GM18861 (cell line): ENCODE results near the gene FOXB1.

Experiments
- ATAC-seq: cut with Tn5 transposase; IDR thresholded peaks from one replicate; pipeline ENCODE4 v1.9.1; 2021; ENCODE audit not compliant: unreplicated experiment

FOXB1 gene

DNA sequence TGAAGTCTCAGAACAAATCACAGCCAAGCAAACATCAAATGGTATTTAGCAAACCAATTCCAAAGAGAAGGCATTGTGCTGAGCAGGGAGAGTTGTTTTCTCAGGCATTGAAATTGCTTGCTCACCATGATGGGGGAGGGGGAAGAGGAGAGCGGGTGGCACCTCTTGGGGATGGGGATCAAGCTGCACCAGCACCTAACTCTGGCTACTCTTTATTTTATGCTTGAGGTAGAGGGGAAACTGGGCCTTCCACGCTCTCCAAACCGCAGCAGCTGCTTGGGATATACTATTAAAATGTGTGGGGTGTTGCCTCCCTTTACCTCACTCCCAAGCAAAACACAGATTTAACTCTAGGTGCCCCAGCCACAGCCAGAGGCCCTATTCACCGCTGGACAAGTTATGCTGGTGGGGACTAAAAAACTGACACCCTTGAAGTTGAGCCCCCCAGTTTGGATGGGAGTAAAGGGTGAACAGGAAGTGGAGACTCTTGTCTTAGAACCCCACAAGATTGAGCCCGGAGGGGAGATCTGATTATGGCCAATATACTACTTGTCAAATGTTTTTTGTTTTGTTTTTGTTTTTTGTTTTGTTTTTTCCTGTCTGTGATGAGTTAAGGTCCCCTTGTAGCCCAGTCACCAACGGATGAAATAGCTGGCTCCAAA is 5.0 kb upstream of the FOXB1 start:
- ATAC-seq: no peak

DNA sequence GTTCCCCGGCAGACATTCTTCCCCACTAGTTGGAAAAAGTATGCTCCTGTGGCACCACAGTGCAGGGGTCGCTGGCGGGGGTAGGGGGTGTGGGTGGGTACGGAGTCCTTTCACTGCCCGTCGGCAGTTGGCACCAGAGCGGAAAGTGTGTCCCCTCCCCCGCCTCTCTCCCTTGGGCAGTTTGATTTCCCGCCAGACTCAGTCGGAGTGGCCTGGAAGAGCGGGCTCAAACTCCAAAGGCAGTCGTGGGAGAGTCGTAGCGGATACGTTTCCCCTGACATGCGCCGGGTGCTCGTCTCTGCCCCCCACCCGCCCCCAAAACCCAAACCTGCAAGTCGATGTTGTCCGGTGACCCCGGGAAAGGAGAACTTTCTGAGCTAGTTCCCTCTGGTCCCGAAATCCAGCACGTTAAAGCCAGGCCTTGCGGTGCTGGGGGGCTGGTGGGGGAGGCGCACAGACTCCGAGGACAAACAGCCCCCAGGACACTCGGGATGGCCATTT is 4.4 kb upstream of the FOXB1 start:
- ATAC-seq: no peak

DNA sequence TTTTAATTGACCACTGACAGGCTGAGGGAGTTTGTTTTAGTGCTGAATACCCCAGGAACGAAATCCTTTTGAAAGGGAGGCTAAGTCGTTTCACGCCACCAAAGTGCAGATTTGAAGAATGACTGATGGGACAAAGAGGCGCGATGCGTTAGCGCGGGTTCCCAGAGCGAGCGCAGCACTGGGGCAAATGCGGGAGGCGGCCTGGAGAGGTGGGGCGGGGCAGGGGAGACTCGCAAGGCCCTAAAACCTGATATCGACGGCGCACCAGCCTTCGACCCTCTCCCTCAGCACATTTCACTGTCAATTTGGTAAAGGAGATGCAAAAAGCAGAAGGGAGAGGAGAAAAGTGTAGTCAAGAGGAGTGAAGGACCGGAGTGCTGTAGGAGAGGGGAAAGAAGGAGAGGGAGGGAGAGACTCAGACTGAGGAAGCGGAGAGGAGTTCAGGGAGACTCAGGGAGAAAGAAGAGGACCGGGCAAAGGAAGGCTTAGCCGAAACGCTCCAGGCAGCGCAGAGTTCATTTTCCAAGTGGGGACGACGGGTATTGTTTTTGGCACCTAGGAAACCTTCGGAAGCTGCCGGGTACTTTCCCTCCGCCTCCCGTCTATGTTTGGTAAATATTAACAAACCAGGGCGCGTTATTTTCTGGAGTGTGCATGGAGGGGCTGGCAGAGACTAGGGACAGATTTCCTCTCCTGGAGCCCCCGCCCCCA is 3.8 kb upstream of the FOXB1 start:
- ATAC-seq: no peak

DNA sequence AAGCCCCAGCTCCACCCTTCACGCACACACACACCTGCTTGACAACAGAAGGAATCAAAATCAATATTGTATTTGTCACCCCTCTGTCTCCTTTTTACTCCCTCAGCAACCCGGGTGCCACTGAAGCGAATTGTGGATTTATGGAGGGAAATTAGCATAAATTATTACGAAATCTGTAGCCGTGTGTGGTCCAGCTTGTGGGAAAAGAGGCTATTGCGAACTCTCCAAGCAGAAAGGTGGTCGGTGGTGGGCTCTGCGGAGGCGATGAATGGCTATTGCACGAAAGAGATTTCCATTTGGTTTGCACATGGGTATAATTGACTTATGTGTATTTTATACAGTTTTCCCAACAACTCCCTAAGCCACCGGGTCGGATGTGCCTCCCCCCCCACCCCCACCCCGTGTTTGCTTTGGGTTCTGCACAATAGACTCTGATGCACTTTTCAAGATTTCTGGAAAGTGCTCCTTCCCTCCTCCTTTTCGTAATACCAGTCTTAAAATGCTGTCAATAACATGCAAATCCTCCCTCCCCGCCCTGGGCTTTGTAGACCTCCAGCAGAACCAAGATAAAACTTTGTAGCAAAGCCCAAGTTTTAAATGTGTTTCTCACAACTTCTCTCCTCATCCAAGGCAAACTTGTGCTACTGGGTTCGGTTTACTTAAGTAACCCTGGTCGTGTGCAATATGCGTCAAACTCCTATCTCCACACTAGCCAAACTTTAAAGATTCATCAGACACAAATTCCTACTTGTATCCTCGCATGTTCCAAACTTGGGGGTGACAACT is 3.1 kb upstream of the FOXB1 start:
- ATAC-seq: no peak

DNA sequence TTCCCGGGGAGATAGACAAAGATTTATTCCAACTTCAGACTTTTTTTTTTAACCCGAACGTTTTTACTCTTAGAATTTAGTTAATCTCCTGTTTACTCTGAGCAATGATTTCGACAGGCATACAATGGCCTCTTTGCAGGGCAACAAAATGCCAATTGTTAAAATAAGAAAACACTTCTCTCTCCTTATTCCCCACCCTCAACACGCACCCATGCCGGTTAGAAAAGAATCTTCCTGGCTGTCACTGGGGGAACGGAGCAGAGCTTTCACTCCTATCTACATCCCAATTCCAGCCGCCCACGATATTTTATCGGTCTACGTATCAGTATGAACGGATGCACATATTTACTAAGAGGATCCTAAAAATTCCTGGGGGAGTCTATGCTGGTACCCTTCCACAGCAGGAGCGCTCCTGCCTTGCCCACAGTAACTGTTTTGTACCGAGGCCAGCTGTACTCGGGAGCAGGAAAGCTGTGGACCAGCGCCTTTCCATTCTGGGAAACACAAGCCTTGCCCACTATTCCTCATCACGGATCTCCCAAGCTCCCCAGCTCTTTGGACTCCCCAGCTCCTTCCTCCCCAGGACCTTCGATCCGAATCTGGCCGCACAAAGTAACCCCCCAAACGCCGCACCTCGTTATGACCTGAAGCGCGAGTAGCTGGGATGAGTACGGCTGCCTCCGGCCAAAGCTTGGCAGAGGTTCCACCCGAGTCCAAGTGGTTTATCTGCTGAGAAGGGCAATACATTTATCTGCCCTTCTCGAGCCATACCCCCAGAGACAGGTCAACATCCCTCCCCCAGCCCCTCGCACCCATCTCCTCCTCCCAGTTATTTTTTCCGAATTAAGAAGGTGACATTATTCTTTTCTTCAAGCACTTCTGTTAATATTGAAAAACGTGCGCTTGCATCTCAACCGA is 2.2 kb upstream of the FOXB1 start:
- ATAC-seq: no peak

DNA sequence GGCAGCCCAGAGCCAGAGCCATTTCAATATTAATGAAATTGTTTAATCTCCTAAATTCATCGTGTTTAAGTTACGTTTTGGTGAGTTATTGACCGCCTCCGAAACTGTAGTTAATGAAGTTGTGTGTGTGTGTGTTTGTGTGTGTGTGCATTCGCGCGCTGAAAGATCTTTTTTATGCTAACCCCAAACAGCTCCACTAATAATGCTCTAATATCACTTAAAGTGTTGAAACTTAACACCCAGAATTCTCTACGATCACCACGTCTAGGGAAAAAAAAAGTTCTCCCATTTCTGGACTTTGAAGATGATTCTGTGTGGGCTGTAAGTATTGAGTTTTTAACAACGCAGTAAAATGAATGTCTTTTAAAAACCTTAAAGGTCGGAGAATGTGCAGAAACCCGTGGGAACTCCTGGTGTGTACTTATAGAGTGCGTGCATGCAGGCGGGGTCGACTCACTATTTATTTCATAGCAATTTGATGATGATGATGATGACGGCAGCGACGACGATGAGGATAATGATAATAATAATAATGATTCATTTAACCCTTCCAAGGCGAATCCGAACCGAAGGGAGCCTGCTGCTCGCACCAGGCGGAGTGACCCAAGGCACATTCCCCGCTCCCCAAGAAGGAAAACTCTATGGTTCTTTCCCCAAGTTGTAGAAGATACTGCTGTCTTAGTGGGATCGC is 1.4 kb upstream of the FOXB1 start:
- no peak for ATAC-seq

DNA sequence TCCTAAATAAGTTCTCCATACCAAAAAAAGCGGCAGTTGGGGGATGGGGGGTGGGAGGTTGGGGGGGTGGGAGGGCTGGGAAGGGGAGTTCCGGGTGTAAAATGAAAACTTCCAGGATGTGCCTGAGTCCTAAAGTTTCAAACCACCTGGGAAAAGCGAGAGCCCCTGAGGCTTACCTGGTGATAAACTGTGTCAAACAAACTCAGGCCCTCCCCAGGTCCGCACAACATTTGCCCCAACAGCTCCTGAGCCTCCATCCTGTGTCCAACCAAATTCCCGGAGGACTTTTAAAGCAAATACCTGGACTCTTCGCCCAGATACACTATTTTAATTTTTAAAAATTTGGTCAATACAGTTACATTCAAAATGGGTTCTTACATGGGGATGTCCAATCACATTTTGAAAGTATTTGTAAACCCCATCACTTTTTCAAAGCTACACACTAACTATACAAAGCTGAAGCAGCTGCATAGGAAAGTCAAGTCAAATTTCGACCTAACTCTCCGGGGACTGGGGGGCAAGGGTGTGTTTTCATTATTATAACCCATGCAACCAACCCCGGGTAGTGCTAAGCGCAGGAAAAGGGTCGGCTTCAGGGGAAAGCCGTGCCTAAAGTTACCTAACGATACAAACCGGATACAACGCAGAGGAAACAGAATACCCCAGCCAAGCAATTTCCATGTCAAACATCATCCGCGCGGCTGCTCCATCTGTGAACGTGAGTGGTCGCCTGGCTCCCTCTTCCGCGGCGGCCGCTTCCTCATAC is 685 bp upstream of the FOXB1 start:
- ATAC-seq: no peak

DNA sequence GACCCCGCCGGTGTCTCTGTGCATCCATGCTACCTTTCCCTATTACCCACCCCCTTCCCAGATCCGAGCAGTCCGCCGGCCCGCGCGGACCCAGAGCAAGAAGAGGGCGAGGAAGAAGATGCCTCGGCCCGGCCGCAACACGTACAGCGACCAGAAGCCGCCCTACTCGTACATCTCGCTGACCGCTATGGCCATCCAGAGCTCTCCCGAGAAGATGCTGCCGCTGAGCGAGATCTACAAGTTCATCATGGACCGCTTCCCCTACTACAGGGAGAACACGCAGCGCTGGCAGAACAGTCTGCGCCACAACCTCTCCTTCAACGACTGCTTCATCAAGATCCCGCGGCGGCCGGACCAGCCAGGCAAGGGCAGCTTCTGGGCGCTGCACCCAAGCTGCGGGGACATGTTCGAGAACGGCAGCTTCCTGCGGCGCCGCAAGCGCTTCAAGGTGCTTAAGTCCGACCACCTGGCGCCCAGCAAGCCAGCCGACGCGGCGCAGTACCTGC is 788 bp downstream of the FOXB1 start:
- ATAC-seq: no peak

DNA sequence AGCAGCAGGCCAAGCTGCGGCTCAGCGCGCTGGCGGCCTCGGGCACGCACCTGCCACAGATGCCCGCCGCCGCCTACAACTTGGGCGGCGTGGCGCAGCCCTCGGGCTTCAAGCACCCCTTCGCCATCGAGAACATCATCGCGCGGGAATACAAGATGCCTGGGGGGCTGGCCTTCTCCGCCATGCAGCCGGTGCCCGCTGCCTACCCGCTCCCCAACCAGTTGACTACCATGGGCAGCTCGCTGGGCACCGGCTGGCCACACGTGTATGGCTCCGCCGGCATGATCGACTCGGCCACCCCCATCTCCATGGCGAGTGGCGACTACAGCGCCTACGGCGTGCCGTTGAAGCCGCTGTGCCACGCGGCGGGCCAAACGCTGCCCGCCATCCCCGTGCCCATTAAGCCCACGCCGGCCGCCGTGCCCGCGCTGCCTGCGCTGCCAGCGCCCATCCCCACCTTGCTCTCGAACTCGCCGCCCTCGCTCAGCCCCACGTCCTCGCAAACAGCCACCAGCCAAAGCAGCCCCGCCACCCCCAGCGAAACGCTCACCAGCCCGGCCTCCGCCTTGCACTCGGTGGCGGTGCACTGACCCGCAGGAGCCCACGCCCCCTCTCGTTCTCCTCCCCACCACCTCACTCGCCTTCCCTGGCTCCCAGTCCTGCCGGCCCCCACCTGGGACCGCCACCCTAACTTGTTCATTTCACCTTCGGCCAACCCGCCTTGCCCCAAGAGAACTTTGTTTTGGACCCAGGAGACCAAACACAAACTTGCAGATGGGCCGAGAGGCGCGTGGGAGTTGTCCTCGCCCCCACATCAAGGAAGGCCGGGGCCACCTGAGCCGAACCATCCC is 1.5 kb downstream of the FOXB1 start:
- ATAC-seq: no peak

DNA sequence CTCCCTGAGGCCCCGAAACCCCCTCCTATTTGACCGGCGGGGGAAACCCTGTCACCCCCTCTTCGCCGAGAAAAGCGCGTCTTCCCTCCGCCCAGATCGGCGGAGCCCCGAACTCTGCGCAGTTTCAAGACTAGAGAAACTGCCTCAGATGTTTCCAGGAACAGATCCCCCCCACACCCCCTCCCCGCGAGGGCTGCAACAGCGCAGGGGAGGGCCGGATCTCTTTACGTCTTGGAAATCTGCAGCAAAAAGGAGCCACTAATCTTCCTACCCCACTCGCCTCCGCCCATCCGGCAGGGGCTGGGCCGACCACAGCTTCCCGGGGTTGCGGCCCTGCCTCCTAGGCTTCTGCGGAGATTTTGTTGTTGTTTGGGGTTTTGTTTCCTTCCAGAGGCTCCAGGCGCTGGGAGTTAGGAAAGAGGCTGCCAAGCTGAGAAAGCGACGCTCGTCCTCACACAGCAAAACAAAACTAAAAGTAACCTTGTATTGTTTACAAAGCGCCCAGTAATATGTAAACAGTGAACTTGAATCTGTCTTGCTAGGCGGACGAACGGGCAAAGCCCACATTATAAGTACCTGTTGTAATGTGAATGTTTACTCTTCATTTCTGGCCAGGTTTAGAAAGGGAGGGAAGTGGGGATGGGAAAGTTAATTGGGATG is 2.2 kb downstream of the FOXB1 start:
- ATAC-seq: no peak

DNA sequence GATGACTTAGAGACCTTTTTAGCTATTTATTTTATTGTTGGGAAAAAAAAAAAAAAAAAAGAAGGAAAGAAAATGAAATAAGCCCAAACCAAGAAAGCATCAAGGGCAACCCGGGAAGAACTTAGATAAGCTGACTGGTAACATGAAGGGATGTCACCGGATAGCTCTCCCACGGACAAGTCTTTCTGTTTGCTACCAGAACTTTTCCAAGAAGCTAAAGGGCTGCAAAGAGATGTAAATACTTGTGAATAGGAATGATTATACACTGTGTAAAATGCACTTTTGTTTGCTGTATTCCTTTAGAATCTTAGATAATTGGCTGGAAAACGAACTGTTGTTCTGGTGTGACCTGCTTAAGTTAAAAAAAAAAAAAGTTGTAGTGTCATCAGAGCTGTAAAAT is 2.8 kb downstream of the FOXB1 start:
- ATAC-seq: no peak

DNA sequence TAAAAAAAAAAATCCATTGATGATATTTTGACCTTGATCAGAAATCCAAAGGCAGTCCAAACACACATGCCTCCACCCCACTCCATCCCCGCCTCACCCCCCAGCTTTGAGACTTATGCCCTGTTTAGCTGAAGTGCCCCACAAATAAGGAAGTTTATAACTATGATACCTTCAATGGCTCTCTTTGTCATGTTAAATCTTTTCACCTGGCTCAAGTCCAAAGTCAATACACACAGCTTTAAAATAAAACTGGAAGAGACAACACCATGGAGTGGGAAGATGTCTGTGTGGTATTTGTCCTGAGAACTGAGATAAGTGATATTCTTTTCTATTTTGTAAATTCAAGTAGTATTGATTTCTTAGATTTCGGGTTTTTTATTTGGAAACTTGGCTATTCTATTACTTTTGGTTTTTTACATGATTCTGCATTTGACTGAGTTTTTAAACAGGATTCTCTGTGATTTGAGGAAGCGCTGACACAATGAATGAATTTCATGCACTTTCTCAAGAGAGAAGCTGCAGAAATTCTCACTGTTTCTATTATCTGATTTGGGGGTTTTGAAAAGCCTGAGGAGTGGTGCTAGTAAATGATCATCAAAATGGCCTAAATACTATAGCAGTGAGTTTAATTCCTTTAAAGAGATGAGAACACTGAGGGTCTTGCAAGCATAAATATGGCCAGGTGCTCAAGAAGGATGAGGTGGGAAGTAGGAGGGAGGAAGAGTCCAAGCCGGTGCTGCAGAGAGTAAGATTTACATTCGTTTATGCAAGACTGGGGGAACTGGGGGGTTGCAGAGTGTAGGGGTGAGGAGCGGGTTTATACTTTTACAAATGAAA is 5.2 kb downstream of the FOXB1 start:
- ATAC-seq: no peak

DNA sequence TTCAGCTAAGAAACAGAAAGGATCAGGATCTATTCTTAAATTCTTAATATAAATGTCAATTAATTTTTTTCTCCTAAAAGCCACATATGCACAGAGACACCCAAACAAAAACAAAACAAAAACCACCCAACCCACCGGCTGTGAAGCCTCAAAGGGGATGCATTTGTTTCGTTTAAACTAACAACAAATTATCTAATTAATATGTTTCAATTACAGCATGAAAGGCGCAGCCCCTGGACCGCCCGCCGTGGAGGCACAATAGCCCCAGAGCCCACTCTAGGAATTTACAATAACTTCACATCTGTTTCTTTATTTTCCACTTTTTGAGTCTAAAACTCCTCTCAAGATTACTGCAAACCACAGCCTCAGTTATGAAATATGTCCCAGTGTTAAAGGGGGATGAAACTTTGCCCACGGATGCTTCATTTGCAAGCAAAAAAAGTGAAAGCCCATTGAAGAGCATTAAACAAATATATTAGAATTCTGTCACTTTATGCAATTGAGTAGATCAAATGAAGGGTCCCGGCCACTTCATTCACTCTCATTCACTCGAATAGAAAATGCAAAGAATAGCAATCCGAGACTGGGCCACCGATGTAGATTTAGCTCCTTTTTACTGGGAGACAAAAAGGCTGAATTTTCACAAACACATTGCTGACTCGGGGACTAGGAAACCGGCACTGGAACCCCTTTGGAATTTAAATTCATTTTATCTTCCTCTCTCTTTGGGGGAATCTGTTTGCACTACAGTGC is 6.0 kb downstream of the FOXB1 start:
- no peak for ATAC-seq

DNA sequence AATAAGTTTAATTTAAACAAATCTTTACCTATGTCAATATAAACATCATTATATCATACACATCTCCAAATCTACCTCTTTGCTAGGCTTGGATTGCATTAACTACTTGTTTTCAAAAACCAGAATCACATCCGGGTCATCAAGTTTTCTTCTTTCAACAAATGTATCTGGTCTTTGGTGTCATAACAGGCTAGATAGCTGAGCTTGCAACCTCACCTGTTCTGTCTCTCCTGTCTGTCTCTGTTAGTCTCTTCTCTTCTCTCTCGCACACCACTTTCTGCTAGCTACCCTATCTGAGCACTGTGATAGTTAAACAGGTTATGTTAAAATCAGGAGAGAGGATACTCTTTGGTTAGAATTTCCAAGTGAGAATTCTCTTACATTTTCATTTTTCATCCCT is 6.7 kb downstream of the FOXB1 start:
- no peak for ATAC-seq

DNA sequence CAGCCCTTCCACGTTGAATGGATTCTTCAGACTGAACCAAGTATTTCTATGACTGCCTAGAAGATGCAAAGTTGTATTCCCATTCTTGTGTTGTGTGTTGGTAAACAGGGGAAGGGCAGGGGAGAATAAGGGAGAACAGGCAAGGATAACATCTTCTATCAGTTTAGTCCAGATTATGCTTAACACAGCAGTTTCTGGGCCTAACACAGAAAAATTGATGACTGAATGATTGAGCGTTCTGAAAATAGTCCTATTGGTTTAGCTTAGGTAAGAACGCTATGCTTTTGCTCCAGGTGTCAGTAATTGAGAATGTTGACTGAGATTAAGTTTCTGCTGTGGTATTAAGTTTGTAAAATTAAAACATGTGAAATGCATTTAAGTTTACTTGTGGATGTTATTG is 8.6 kb downstream of the FOXB1 start:
- no peak for ATAC-seq
